ENCODE measurements around the gene GJB5.
"Not testable (repeated sequence)": the region's sequence is repeated elsewhere in the genome, so short reads cannot be mapped to it uniquely, and the experiment has no call there.

Gene GJB5

DNA sequence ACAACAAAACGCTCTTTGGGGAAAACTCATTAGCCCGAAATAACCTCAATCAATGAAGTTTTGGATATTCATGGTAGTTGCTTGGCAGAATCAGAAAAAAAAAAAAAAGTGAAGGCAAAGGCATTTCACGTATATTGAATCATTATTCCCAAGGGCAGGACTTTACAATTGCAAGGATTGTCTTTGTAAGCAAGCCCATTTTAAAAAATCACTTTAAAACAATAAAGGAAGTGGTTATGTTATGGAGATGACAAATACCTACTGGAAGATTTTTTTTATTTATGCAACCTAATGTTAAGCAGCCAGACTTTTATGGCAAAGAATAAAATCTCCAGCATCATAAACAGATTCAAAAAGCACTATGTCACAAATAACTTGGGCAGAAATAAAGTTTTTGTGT lies 14.0 kb downstream of the GJB5 start:
- TF ChIP-seq POLR2A (IDR thresholded peaks at IDR 0.05; ENCODE audit: extremely low read depth, insufficient read length): no peak
- no peak for TF ChIP-seq CTCF (IDR thresholded peaks at IDR 0.05; ENCODE audit: low read depth, low read length)
- no peak for TF ChIP-seq MYC (IDR thresholded peaks at IDR 0.05; ENCODE audit: low read depth, low read length)
- no peak for TF ChIP-seq MAX (IDR thresholded peaks at IDR 0.05; ENCODE audit: low read depth, low read length)
- no peak for DNase-seq (ENCODE audit: low read depth)
- H3K4me3 ChIP-seq (ENCODE audit: low read depth, low read length): no peak overlapping the region

GRCh38 chr1:34770891-34771504 lies 16.2 kb downstream of the GJB5 start:
- TF ChIP-seq CTCF (IDR thresholded peaks at IDR 0.05; ENCODE audit: low read depth, low read length) (no peak), MAX (IDR thresholded peaks at IDR 0.05; ENCODE audit: low read depth, low read length) (no peak), MYC (IDR thresholded peaks at IDR 0.05; ENCODE audit: low read depth, low read length) (no peak), POLR2A (IDR thresholded peaks at IDR 0.05; ENCODE audit: extremely low read depth, insufficient read length) (no peak)
- H3K4me3 ChIP-seq (ENCODE audit: low read depth, low read length): no peak overlapping the region
- DNase-seq (ENCODE audit: low read depth): no peak

DNA sequence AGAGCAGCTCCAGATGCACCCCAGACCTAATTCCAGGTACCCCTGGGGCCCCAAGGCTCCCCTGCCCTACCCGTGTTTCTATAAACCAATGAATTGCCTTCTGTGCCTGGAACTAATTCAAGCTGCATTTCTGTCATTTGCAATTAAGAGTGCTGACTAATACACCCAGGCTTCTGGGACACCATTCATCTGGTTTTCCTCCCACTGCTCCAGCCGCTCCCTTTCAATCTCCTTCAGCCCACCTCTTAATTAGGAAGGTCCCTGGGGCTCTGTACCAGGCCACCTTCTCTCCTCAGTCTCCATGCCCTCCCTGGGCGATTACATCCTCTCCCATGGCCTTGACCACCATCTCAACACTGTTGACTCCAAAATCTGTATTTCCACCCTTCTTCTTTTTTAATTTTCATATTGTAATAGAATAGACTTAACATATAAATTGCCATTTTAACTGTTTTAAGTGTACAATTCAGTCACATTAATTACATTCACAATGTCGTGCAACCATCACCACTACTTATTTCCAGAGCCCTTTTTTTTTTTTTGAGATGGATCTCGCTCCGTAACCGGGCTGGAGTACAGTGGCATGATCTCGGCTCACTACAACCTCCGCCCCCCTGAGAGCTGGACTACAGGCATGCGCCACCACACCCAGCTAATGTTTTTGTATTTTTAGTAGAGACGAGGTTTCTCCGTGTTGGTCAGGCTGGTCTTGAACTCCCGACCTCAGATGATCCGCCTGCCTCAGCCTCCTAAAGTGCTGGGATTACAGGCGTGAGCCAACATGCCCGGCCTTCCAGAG lies 16.9 kb downstream of the GJB5 start:
- no peak overlapping the region for H3K4me3 ChIP-seq (ENCODE audit: low read depth, low read length)
- DNase-seq (ENCODE audit: low read depth): no peak
- TF ChIP-seq MYC (IDR thresholded peaks at IDR 0.05; ENCODE audit: low read depth, low read length) (no peak), MAX (IDR thresholded peaks at IDR 0.05; ENCODE audit: low read depth, low read length) (no peak), POLR2A (IDR thresholded peaks at IDR 0.05; ENCODE audit: extremely low read depth, insufficient read length) (no peak), CTCF (IDR thresholded peaks at IDR 0.05; ENCODE audit: low read depth, low read length) (no peak)

GRCh38 chr1:34773114-34773513 lies 18.3 kb downstream of the GJB5 start:
- H3K4me3 ChIP-seq (ENCODE audit: low read depth, low read length); DNase-seq (ENCODE audit: low read depth): not testable (repeated sequence)

DNA sequence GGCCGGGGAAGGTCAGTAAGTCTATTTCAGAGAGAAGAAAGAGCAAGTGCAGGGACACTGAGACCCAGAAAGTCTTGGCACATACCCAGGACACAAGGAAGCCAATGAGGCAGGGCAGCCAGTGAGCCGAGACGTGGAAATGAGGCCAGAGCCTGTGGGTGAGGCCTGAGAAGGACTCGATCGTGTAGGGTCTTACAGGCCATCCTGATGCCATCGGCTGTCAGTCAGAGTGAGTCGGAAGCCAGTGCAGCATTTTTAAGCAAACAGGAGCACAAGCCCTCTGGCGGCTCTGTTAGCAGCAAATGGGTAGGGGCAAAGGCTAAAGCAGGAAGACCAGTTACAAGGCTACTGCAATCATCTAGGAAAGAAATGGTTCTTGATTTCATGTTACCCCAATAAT lies 20.1 kb downstream of the GJB5 start:
- H3K4me3 ChIP-seq (ENCODE audit: low read depth, low read length): no peak overlapping the region
- no peak for TF ChIP-seq CTCF (IDR thresholded peaks at IDR 0.05; ENCODE audit: low read depth, low read length)
- TF ChIP-seq POLR2A (IDR thresholded peaks at IDR 0.05; ENCODE audit: extremely low read depth, insufficient read length): no peak
- TF ChIP-seq MYC (IDR thresholded peaks at IDR 0.05; ENCODE audit: low read depth, low read length): no peak
- TF ChIP-seq MAX (IDR thresholded peaks at IDR 0.05; ENCODE audit: low read depth, low read length): no peak
- DNase-seq (ENCODE audit: low read depth): no peak

GRCh38 chr1:34776911-34777310 lies 22.1 kb downstream of the GJB5 start:
- no peak overlapping the region for H3K4me3 ChIP-seq (ENCODE audit: low read depth, low read length)
- TF ChIP-seq CTCF (IDR thresholded peaks at IDR 0.05; ENCODE audit: low read depth, low read length) (no peak), POLR2A (IDR thresholded peaks at IDR 0.05; ENCODE audit: extremely low read depth, insufficient read length) (no peak), MAX (IDR thresholded peaks at IDR 0.05; ENCODE audit: low read depth, low read length) (no peak), MYC (IDR thresholded peaks at IDR 0.05; ENCODE audit: low read depth, low read length) (no peak)
- no peak for DNase-seq (ENCODE audit: low read depth)

All from NB4 (cell line).